HepG2 (cell line): ENCODE measurements around the gene KDELR3. TPM values are rescaled to one million over a fixed set of nuclear protein-coding genes. Genes with fewer than 3 reads are reported as not detected.

Experiments
- DZIP1 ChIP-seq: sonication (generic); formaldehyde crosslinking; IDR thresholded peaks from 2 replicates; pipeline ENCODE4 v1.5.0; 2020; ENCODE audit warnings: mild to moderate bottlenecking, missing genetic modification reagents
- GATAD2A ChIP-seq: IDR thresholded peaks from 2 replicates; pipeline ENCODE4 v1.6.1; 2016
- KMT2A ChIP-seq: sonication (generic); formaldehyde crosslinking; IDR thresholded peaks from 2 replicates; pipeline ENCODE4 v1.4.0; 2020; ENCODE audit warnings: missing genetic modification reagents
- MBNL3 ChIP-seq: fragments of 250-450 bp; sonication (Bioruptor Pico); conservative IDR thresholded peaks from 2 replicates; pipeline ENCODE4 v1.8.0; 2022; ENCODE audit warnings: mild to moderate bottlenecking, inconsistent platforms
- MXD4 ChIP-seq: IDR thresholded peaks from 2 replicates; pipeline ENCODE4 v1.6.1; 2016; ENCODE audit warnings: mild to moderate bottlenecking, missing biosample characterization, missing genetic modification reagents
- REST ChIP-seq, 2 experiments: IDR thresholded peaks; 2 replicates each; pipeline ENCODE4 v1.6.1; 2011 to 2012; ENCODE audit warnings: low read length in 2 of 2, borderline replicate concordance in 1 of 2, low read depth in 1 of 2, mild to moderate bottlenecking in 1 of 2, moderate library complexity in 1 of 2
- RORA ChIP-seq: sonication (generic); formaldehyde crosslinking; IDR thresholded peaks from 2 replicates; pipeline ENCODE4 v1.5.0; 2020; ENCODE audit warnings: mild to moderate bottlenecking, missing genetic modification reagents, moderate library complexity
- TAF15 ChIP-seq: fragments of 200-400 bp; formaldehyde crosslinking; IDR thresholded peaks from one replicate; pipeline ENCODE4 v1.6.1; 2018; ENCODE audit warnings: mild to moderate bottlenecking, low read depth, low read length; ENCODE audit not compliant: poor library complexity, severe bottlenecking
- USF2 ChIP-seq, 2 experiments: sonication (generic) in 1 of 2; formaldehyde crosslinking in 1 of 2; IDR thresholded peaks; 2 replicates each; pipeline versions ENCODE4 v1.5.1 to v1.6.1; 2011 to 2020; ENCODE audit warnings: borderline replicate concordance in 1 of 2, low read depth in 1 of 2, low read length in 1 of 2, mild to moderate bottlenecking in 1 of 2, missing genetic modification reagents in 1 of 2, moderate library complexity in 1 of 2
- ZFP37 ChIP-seq: sonication (generic); formaldehyde crosslinking; IDR thresholded peaks from 2 replicates; pipeline ENCODE4 v1.4.0; 2020; ENCODE audit warnings: missing genetic modification reagents, borderline replicate concordance
- ZMYM2 ChIP-seq: sonication (generic); formaldehyde crosslinking; IDR thresholded peaks from 2 replicates; pipeline ENCODE4 v1.8.0; 2022; ENCODE audit warnings: mild to moderate bottlenecking, missing genetic modification reagents
- ZNF780A ChIP-seq: sonication (generic); formaldehyde crosslinking; IDR thresholded peaks from 2 replicates; pipeline ENCODE4 v1.8.0; 2022; ENCODE audit warnings: mild to moderate bottlenecking, missing genetic modification reagents, moderate library complexity
- polyA plus RNA-seq, 8 experiments: library from polyadenylated mRNA; depleted of rRNA in 3 of 8; stranded (reverse) in 7 of 8; unstranded in 1 of 8; fragments of >200 nt; fragmentation: Illumina TruSeq in 4 of 8; extraction: Trizol in 4 of 8; gene quantifications; 2 replicates each; pipeline versions ENCODE4 v1.2.1 to v1.2.3, GENCODE V29; 2011 to 2016; ENCODE audit warnings: low read depth in 4 of 8, missing spikeins in 1 of 8, mixed read lengths in 1 of 8; ENCODE audit not compliant: insufficient read depth in 1 of 8
- total RNA-seq, 5 experiments: library from RNA; depleted of rRNA; stranded (reverse); fragments of >200 nt; fragmentation: Illumina TruSeq; extraction: Trizol; gene quantifications; 2 replicates each; pipeline ENCODE4 v1.2.3, GENCODE V29; 2016; ENCODE audit warnings: low read depth in 1 of 5
- TF ChIP-seq, protein P1 (sequence below): sonication (generic); formaldehyde crosslinking; IDR thresholded peaks from 2 replicates; pipeline ENCODE4 v1.9.0; 2021; ENCODE audit warnings: missing genetic modification reagents, borderline replicate concordance
- TF ChIP-seq, protein P2 (sequence below): IDR thresholded peaks from 2 replicates; pipeline ENCODE4 v1.6.1; 2016; ENCODE audit warnings: missing compliant biosample characterization, missing genetic modification reagents, borderline replicate concordance
- TF ChIP-seq, protein P3 (sequence below): sonication (generic); formaldehyde crosslinking; IDR thresholded peaks from 2 replicates; pipeline ENCODE4 v1.4.0; 2020; ENCODE audit warnings: mild to moderate bottlenecking, missing genetic modification reagents

The KDELR3 gene
- total and polyA plus RNA-seq, 2 of the 13 experiments (the other 11 are each of a cell fraction or from before 2014, with no cell fraction given): 24.2 to 65.7 TPM

DNA sequence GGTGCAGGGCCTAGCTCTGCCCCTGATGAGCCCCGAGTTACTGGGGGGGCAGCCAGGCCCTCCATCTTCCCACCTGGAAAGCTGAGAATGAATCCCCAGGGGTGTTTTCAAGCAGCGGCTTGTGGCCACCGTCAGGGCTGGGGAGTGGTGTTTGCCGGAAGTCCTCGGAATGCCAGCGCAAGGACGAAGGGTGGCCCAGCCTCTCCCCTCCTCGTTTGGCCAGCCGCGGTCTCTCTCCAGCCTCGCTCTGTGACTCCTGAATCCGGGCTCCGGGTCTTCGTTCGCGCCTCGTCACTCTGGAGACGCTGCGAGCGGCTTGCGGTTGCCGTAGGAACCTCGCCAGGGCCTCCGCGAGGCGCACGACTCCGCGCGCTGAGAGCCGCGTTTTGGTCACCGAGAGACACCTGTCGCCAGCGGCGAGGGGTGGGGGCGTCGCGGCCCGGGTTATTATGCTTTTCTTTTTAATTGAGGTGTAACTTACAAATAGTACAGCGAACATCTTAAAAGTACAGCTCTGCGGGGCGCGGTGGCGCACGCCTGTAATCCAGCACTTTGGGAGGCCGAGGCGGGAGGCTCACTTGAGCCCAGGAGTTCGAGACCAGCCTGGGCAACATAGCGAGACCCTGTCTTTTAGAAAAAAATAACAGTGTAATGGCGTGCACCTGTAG lies 6.3 kb upstream of the KDELR3 start (continued):
- TF ChIP-seq, protein P1, sequence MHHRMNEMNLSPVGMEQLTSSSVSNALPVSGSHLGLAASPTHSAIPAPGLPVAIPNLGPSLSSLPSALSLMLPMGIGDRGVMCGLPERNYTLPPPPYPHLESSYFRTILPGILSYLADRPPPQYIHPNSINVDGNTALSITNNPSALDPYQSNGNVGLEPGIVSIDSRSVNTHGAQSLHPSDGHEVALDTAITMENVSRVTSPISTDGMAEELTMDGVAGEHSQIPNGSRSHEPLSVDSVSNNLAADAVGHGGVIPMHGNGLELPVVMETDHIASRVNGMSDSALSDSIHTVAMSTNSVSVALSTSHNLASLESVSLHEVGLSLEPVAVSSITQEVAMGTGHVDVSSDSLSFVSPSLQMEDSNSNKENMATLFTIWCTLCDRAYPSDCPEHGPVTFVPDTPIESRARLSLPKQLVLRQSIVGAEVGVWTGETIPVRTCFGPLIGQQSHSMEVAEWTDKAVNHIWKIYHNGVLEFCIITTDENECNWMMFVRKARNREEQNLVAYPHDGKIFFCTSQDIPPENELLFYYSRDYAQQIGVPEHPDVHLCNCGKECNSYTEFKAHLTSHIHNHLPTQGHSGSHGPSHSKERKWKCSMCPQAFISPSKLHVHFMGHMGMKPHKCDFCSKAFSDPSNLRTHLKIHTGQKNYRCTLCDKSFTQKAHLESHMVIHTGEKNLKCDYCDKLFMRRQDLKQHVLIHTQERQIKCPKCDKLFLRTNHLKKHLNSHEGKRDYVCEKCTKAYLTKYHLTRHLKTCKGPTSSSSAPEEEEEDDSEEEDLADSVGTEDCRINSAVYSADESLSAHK (CRISPR knock-in tag): no peak
- TF ChIP-seq, protein P2, sequence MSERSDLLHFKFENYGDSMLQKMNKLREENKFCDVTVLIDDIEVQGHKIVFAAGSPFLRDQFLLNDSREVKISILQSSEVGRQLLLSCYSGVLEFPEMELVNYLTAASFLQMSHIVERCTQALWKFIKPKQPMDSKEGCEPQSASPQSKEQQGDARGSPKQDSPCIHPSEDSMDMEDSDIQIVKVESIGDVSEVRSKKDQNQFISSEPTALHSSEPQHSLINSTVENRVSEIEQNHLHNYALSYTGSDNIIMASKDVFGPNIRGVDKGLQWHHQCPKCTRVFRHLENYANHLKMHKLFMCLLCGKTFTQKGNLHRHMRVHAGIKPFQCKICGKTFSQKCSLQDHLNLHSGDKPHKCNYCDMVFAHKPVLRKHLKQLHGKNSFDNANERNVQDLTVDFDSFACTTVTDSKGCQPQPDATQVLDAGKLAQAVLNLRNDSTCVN (CRISPR knock-in tag): no peak
- TF ChIP-seq, protein P3, sequence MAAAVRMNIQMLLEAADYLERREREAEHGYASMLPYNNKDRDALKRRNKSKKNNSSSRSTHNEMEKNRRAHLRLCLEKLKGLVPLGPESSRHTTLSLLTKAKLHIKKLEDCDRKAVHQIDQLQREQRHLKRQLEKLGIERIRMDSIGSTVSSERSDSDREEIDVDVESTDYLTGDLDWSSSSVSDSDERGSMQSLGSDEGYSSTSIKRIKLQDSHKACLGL: no peak
- TF ChIP-seq DZIP1 (CRISPR knock-in tag): no peak
- TF ChIP-seq MXD4 (CRISPR knock-in tag): 0 out of 2 replicates have a peak, but pooled peaks have one; percentile 48
- TF ChIP-seq GATAD2A (CRISPR knock-in tag): peak; percentile 74
- TF ChIP-seq USF2 (IDR thresholded peaks at IDR 0.05; ENCODE audit: low read depth, low read length): no peak
- no peak for TF ChIP-seq USF2 (CRISPR knock-in tag; IDR thresholded peaks at IDR 0.05; ENCODE audit: borderline replicate concordance)
- no peak for TF ChIP-seq ZNF780A (CRISPR knock-in tag)
- TF ChIP-seq MBNL3 (CRISPR knock-in tag): no peak
- TF ChIP-seq RORA (CRISPR knock-in tag): no peak
- TF ChIP-seq KMT2A: no peak
- no peak for TF ChIP-seq TAF15
- TF ChIP-seq REST (IDR thresholded peaks at IDR 0.05; ENCODE audit: borderline replicate concordance in 1 of 2, low read depth in 1 of 2, low read length in 2 of 2): no peak
- no peak for TF ChIP-seq ZMYM2 (CRISPR knock-in tag)
- no peak for TF ChIP-seq ZFP37 (CRISPR knock-in tag)
